GM21786 (cell line): ENCODE data around the gene AGAP1.
A peak's percentile ranks its signal among the peaks of the same experiment; 100 is the strongest.

Source experiments
- ATAC-seq: cut with Tn5 transposase; IDR thresholded peaks from one replicate; pipeline ENCODE4 v1.9.1; 2021; ENCODE audit not compliant: unreplicated experiment

Gene AGAP1

DNA sequence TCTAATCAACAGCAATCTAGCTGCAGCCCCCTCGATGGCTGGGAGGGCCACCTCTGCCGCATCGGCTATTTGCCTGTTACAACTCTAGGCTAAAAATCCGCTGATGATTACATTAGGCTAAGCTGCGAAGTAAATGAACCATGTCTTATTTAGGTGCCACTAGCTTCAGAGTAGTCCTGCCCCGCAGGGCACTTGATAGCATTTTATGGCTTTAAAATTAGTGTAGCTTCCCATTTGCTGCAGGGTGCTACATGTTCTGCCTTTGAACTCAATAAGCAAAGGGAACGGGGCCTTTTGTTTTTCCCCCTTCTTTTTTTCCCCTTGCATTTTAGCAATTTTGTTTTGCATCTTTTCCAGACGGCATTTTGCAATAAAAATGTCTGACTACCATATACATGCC lies 404.1 kb downstream of the AGAP1 start:
- ATAC-seq, result no peak

DNA sequence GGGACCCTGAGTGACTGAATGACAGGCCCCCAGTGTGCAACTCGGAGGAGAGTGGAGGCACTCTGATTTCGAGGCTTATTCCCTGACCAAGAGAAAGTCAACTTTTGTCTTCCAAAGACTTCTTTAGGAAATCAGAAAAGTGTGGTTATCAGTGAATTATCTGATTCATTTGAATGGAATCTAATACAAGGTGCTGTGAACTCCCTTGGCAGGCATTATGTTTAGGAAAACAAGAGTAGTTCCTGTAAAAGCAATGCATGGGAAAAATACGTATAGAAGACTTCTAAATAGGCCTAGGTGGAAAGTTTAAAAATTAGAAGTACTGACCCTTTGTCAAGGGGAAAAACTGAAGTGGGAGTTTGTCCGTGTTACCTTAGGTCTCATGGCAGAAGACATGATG lies 404.9 kb downstream of the AGAP1 start:
- no peak for ATAC-seq

DNA sequence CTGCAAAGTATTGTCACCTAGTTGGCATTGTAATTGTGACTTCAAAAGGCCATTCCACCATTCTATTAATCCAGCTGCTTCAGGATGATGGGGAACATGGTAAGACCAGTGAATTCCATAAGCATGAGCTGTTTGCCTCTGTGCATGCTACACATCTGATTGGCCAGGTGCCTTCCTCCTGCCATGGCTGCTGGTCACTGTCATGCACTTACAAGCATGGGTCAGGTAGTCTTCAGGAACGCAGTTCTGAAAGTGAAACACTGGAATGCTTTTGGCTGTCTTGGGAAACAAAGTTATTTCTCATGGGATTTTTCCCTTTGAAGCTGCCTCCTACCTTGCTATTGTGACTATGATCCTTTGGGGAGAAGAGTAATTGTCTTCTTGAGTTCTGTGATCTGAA lies 406.8 kb downstream of the AGAP1 start:
- no peak for ATAC-seq

DNA sequence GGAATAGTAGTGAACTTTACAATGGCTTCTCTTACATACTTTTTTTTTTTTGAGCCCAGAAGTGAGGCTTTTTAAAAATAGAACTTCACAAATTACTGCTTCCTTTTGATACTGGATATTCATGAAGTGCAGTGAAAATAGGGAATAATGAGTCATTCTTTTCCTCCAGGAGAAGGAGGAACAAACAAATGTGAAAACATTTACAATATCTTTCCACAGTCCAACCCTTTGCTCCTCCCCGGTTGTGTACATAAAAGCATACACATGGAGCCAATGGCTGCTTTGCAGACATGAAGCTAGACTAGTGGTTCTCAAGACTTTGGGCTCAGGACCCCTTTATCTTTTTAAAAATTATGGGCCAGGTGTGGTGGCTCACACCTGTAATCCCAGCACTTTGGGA lies 407.4 kb downstream of the AGAP1 start:
- no peak for ATAC-seq

DNA sequence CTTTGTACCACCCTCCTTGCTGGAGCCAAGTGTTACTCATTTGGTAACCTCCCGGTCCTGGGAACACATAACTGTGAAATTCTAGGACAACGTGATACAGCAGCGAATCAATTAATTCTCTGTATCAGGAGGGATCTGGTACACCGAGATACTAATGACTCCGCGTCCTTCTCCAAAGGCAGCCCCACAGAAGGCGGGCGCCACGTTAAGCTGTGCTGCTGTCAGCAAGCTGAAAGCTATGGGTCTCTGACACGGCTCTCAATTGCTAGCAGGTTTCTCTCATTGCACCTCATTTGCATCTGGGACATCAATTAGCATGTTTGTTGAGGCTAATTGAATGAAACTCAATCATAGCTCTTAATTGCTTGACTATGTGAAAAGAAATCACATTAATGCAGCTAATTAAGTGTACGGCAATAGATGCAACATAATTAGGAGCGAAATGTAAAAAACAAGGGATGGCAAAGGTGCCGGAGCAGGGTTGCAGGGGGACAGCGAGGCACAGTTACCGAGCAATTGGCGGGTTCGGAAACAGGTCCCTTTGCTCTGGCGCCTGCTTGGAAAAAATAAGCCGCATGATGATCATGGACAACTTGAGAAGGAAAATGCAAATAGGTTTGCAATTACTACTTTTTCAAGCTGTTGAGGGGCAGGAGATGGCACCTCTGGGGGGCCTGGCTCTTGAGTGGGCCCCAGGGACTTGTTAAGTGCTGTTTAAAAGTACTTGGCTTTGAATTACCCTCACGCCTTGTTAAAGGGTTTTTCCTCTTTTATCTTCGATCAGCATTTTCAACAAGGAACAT lies 410.1 kb downstream of the AGAP1 start:
- no peak for ATAC-seq

DNA sequence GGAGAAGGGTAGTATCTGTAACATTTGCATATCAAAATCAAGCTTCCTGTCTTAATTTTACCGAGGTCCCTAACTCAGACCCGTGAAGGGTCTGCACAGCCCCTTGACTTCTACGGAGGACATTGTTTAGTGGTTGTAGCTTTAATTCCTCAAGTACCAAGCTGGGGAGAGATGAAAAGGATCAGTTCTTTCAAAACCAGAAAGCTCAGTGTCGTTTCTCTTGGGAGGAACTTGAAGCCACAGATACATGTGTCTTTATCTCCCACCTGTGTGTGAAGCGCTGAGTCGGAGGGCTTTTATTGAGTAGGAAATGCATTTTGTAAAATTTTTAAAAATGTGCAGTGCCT lies 410.7 kb downstream of the AGAP1 start:
- ATAC-seq, result no peak

DNA sequence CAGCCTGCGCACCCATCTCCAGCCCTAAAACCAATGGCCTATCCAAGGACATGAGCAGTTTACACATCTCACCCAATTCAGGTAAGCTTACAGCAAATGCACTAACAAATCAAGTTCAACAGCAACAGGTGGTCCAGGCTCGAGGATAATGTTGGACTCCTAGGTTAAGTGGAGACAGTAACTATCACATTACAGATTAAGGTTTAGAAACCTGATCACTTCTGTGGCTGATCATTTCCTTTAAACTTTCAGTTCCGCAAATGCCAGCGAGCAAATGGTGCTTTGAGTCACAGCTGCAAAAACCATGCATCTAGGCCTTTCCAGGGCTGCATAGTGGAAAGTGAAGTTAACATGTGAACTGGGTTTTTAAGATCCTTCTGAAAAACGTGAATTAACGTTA lies 415.0 kb downstream of the AGAP1 start:
- peak; percentile 93 for ATAC-seq

DNA sequence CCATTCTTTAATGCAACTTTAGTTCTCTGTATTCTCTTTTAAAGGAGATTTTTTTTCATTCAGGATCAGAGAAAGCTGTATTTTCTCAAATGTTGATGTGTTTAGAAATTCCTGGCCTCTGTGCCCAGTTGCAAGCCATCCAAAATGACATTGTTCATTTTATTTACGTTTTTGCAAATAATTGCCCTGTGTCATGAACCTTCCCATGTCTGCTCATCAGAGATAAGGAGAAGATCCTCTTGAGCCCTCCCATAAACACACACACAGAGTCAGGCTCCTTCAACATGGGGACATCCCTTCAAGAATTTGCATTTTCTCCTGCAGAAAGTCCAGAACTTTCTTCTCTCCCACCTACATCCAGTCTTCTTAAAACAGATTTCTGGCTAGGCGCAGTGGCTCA lies 415.5 kb downstream of the AGAP1 start:
- ATAC-seq, result no peak

DNA sequence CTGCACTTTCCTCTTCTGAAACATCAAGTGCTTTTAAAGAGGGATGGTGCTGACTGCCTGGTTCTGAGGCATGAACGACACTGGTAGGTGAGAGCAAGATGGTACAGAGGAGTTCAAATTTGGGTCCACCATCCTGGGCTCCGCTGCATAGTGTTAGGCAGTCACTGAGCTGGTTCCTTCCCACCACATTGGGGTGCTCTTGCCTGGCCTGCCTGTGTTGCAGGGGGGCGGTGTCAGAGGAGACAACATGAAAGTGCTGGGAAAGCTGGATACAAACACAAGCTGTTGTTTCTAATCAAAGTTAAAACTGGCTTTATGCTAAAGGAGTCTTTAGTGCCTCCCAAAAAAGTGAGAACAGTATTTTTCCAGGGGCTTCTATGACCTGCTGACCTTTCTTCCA lies 416.2 kb downstream of the AGAP1 start:
- ATAC-seq, result no peak

DNA sequence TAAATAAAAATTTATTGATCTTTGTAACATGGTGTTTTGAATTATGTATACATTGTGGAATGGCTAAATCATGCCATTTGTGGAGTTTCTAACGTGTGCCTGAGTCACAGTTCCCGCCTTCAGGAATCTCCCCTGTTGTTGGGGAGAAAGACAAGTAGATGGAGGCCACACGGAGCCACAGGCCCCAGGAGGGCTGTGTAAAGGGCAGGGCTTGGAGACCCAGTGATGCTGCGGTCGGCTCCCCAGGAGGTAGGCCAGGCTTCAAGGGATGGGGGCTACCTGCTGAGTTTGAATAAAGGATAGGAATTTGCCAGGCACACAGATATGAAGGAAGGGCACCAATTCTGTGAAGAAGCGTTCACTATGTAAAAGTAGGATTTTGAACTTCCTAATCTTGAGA lies 417.3 kb downstream of the AGAP1 start:
- ATAC-seq, result no peak

DNA sequence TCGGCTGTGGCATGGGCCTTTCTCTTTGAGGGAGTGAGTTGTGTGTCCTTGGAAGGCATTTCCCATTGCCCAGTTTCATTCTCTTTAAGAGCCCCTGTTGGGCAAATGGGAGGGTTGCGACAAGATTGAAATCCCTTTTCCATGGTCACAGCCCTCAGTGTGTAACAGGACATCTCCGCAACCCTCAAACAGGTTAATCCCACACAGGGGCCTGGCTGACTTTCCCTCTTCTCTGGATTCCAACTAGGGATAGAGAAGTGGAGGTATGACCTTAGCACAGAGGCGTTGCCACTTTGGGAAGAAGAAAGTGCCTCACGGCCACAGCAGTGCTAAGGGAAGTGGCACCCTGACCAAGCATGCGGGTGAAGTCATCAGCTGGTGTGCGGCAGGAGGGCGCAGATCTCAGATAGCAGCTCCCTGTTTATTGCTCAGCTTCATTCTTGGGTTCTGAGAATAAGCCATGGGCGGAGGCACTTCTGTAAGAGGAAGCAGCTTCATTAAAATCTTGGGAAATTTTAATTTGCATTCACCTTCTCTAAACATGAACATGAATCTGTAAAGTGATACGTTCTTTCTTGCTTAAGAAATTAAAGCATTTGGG lies 417.9 kb downstream of the AGAP1 start:
- ATAC-seq, result no peak

DNA sequence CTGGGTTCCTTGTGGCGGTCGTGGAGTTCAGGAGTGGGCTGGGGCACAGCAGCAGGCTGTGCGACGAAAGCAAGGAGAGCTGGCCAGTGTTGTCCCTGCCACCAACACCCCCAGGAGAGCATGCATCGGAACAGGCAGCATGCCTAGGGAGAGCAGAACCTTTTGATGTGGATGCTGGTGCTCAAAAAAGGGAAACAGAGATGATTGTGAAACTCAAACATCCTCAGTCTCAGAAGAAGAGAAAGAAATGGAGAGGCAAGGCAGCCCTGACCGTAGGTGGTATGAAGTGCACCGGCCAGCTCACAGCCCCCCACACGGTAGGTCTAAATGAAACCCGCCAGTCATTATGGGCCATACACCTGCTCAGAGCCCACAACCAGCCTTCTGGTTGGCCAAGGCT lies 420.9 kb downstream of the AGAP1 start:
- ATAC-seq, result no peak

DNA sequence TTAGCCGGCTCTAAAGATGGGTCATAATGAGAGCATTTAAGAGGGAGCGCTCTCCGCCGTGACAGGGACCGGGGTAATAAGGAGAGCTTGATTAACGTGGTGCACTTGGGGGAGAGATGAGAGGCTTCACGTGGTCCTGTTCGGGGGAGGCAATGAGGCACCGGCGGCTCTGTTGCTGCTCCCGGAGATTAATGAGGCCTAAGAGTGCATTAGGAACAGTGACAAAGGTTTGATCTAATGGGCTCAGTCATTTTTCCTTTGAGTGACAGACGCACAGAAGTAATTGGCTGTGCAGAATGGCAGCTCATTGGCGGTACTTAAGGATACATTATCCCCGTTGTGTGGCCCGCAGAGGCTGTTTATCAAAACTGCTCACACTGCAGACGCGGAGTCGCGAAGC lies 423.7 kb downstream of the AGAP1 start:
- ATAC-seq, result no peak

DNA sequence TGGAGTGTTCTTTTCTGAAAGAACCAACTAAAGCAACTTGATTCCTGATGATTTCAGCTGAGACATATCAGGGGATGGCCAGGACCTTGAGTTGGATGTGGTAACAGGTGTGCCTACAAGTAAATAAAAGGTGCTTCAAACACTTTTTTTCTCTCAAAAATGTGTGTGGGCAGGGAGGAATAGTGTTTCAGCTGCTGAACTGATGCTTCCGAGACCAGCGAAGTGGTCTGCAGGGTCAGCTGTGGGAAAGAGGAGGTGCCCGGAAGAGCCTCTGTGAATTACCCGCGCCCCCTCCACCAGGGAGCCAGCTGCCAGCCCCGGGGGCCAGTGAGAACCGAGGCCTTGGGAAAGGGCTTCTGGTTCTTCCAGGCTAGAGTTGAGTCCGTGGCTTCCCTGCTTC lies 425.0 kb downstream of the AGAP1 start:
- no peak for ATAC-seq

DNA sequence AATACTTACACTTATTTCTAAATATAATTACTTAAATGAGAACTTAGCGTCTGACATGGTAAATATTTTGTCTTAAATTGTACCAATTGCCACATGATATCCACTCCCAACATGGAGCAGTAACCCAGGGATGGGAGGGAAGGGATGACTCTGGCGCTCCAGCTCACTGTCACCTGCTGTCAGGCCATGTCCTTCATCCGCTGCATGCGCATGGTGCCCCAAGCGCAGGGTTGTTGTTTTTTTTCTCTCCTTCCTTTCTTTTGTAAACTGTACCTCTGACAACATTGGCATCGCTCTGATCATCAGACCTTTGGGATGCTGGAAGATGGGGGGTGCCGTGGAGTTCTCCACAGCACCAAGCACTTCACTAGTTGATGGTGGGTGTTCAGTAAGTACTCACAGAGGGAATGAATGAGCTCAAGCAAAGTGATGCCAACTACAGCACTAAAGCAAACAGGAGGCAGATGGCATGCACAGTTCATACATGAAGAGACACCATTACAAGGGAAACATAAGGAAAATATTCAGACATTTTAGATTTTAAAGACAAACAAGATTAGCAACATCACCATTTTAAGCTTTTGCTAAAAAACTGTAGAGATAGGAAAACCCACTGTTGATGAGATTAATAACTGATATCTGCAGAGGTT lies 426.5 kb downstream of the AGAP1 start:
- no peak for ATAC-seq

DNA sequence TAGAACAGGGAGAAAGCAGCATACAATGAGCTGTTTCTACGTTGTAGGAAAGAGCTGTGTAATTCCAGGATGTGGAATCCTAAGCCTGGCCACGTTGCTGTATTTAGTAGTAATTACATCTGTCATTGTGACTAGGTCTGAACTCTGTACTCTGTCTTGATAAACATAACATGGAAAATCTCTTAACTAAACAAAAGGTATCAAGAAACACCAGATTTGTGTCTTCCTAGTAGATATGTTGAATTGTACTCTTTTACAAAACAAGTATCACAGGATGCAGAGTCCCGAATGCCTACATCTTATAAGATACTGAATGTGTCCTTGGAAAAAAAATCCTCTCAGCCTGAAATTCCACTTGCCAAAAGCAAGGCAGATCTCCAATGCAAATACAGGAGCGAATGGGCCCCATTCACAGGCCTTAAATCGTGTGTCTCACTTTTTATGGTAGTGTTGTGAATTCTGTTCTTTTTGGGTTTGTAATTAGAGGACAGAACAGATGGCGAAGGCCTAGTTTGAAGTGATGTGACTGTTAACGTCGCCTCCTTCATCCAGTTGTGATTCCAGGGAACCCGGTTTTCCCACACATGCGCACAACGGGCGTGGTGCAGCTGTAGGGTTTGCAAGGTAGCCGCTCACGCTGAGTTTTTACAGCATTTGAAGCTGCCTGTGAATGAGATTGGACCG lies 427.8 kb downstream of the AGAP1 start:
- ATAC-seq, result no peak

DNA sequence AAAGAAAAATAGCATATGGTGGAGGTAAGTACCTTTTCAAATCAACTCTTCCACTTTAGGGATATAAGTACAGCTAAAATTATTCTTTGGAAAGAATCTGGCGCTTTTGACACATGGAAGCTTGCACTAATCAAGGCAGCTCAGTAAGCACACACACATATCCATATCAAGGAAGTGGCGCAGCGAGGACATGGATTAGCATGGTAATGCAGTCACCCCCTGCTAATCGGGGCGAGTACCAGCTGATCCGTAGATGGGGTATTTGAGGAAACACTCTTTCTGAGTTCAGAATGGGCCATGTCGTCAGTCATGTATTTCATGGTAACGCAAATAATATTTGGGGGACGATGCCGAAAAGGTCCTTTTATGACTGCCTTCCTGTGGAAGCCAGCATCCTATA lies 429.0 kb downstream of the AGAP1 start:
- ATAC-seq, result no peak

DNA sequence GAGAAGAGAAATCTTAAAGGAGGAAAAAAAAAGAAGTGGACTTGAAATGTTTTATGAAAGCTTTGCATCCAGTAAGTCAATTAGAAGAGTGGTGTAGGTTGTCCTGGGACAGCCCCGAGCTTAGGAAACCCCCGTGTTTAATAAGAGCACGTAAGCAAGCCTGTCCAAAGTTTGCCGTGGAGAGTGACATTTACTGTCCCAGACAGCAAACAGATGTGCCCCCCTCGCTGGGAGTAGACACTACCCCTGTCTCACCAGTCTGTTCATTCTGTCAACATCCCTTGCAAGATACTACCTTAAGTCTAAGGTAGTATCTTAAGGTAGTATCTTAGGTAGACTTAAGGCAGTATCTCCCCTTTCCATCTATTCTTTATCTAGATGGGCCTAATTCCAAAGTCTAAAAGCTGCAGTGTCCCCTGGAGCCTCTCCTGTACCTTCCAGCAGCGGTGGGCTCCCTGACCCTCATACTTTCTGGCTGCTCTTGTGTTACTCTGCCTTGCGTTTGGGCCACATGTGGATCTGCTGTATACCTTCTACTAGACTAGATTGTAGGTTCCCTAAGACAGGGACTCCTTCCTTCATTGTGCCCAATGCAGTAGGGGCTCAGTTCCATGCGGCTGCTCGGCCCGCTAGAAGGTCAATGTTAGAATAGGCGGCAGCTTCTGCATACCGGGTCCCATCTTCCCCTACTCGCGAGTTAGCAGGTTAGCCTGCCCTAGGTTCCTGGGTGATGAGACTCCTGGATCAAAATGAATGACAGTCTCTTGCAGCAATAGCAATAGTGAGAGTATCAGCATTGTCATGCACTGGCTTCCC lies 430.2 kb downstream of the AGAP1 start:
- ATAC-seq, result no peak

DNA sequence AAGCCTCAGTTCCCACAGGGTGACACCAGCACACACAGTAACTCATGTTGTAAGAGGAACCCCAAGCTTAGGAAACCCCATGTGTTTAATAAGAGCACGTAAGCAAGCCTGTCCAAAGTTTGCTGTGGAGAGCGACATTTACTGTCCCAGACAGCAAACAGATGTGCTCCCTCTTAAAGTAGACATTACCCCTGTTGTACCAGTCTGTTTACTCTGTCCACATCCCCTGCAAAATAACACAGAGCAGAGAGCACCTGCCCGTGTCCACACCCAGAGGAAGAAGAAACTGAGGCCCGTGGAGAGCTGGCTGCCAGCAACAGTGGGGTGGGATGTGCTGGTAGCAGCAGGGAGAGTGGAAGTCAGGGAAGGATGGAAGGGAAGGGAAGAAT lies 430.8 kb downstream of the AGAP1 start:
- no peak for ATAC-seq

DNA sequence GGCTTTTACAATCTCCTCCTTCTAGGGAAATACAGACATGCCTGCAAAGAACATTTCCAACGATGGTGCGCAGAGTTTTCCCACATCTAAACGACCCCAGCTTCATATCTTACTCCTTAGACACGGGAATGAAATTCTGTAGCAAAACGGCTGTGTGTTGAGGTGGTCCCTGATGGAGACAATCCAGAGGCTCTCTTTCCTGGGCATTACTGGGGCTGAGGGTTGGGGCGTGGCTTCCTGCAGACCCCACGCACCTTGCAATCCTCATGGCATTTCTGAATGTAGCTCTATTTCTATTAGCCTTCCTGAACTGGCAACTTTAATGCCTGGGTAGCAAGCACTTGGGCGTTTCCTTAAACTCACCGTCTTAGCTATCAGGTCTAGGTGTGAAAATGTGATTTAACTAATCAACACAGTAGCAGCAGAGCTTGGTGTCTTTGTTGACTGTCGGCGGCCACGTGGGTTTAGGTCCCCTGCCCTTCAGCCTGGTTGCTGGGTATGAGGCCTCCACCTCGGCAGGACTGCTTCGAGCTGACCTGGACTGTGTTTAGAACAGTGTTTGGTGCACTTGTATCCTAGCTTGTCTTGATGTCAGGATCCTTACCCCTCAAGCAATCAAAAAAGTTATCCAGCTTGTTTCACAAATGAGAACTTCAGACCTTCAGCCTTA lies 431.5 kb downstream of the AGAP1 start:
- no peak for ATAC-seq

DNA sequence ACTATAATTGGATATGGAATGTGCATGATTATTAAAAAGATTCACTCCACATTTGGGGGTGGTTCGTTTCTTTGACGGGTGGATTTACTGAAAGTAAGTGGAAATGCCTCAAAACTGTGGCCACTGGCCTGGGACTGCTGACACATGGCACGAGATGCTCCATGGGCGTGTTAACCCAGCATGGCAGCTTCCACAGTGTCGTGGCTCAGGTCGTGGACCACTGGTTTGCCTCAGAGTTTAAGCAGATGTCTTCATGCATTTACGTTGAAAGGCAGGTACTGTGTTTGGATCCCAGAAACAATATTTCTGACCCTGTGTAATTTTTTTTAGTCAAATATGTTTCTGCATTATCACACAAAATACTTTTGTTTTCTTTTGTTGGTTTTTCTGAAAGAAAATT lies 432.4 kb downstream of the AGAP1 start:
- no peak for ATAC-seq
